Mucosa of descending colon (tissue), 3 donors: ENCODE results near the gene MAP3K5. TPM values are rescaled to one million over a fixed set of nuclear protein-coding genes. Genes with fewer than 3 reads are reported as not detected.

ENCODE experiments used
- ATAC-seq: fragments of 200-7000 bp; cut with Tn5 transposase; one replicate; pipeline ENCODE4 v1.9.1; 2020; ENCODE audit warnings: mild to moderate bottlenecking, moderate library complexity
- DNase-seq, 3 donors: peaks; one replicate each; pipeline ENCODE4 v3.0.0-alpha.2; 2020
- H3K36me3 ChIP-seq: fragments of 200-600 bp; one replicate; pipeline ENCODE4 v1.8.0; 2021; ENCODE audit warnings: low read depth, mild to moderate bottlenecking
- H3K4me1 ChIP-seq: fragments of 200-600 bp; one replicate; pipeline ENCODE4 v1.8.0; 2021; ENCODE audit warnings: low read depth, mild to moderate bottlenecking
- H3K4me3 ChIP-seq: fragments of 200-600 bp; one replicate; pipeline ENCODE4 v1.8.0; 2021; ENCODE audit warnings: mild to moderate bottlenecking
- H3K9me3 ChIP-seq: fragments of 200-600 bp; one replicate; pipeline ENCODE4 v1.8.0; 2021; ENCODE audit warnings: mild to moderate bottlenecking
- intact Hi-C, 2 donors: fragments of 100-400 bp; cut with DNase I in 1 of 2; cut with micrococcal nuclease in 1 of 2; formaldehyde crosslinking; loops; one replicate each; pipeline versions ENCODE4 v1.11.0 to v1.11.1; 2022; cut with DNase I, micrococcal nuclease
- total RNA-seq, 3 donors: library from RNA; stranded (reverse); fragmentation: NEBNext Ultra II Directional in 2 of 3; extraction: Animal tissue kit (Norgen Biotek cat#: 25700) in 2 of 3; gene quantifications; one replicate each; pipeline versions ENCODE4 v1.2.1 to v1.2.4, GENCODE V29; 2021 to 2023
- TF ChIP-seq, protein P1 (sequence below): fragments of 200-600 bp; IDR thresholded peaks from one replicate; pipeline ENCODE4 v1.8.0; 2022; ENCODE audit warnings: antibody characterized with exemption, mild to moderate bottlenecking
- donor health status: DM: no; HTN: no; CAD: no; lungs with moderate emphysema.
- donor health status: DM: no; HTN: no; CAD: no.
- donor health status: DM: no; HTN: yes; CAD: no.

The MAP3K5 gene
- total RNA-seq, 3 donors from 2014 or later: 12.6 to 18.2 (median 16.3) TPM

DNA sequence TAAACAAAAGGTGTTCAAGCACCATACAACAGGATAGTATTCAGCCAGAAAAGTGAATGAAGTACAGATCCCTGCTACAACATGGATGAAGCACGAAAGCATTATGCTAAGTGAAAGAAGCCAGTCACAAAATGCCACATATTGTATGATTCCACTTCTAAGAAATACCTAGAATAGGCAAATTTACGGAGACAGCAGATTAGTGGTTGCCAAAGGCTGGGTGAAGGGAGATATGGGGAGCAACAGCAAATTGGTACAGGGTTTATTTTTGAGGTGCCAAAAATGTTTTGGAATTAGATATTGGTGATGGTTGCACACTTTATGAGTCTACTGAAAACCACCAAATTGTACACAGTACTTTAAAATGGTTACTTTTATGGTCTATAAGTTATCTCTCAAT, 23.2 kb downstream of the MAP3K5 start:
- DNase-seq: no peak
- TF ChIP-seq, protein P1, sequence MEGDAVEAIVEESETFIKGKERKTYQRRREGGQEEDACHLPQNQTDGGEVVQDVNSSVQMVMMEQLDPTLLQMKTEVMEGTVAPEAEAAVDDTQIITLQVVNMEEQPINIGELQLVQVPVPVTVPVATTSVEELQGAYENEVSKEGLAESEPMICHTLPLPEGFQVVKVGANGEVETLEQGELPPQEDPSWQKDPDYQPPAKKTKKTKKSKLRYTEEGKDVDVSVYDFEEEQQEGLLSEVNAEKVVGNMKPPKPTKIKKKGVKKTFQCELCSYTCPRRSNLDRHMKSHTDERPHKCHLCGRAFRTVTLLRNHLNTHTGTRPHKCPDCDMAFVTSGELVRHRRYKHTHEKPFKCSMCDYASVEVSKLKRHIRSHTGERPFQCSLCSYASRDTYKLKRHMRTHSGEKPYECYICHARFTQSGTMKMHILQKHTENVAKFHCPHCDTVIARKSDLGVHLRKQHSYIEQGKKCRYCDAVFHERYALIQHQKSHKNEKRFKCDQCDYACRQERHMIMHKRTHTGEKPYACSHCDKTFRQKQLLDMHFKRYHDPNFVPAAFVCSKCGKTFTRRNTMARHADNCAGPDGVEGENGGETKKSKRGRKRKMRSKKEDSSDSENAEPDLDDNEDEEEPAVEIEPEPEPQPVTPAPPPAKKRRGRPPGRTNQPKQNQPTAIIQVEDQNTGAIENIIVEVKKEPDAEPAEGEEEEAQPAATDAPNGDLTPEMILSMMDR: no peak
- intact Hi-C loops: no loop called here
- H3K4me1 ChIP-seq: peaks cover 3% of the 10 kb centered on the region
- H3K36me3 ChIP-seq: no peaks in the 10 kb centered on the region
- ATAC-seq: no peak
- H3K9me3 ChIP-seq: no peaks in the 10 kb centered on the region
- H3K4me3 ChIP-seq: no peak overlapping the region

DNA sequence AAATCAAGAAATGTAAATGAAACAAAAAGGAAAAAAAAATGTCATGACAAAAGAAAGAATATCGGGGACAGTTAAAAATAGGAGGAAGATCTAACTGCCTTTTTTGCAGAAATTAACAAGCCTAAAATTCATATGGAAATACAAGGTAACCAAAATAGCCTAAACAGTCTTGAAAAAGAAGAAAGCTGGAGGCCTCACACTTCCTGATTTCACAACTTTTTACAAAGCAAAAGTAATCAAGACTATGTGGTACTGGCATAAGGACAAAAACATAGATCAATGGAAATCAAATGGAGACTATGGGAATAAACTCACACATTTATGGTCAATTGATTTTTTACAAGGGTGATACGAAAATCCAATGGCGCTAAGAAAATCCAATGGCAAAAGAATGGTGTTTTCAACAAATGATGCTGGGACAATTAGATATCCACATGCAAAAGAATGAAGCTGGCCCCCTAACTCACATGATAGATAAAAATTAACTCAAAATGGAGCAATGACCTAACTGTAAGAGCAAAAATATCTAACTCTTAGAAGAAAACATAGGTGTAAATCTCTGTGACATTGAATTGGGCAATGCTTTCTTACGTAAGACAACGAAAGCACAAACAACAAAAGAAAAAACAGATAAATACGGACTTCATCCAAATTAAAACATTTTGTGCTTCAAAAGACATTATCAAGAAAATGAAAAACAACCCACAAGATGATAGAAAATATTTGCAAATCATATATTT, 24.5 kb downstream of the MAP3K5 start:
- TF ChIP-seq, protein P1: no peak
- H3K4me1 ChIP-seq: peaks cover 6% of the 10 kb centered on the region
- DNase-seq: no peak
- no peaks in the 10 kb centered on the region for H3K9me3 ChIP-seq
- no peak overlapping the region for H3K4me3 ChIP-seq
- H3K36me3 ChIP-seq: no peaks in the 10 kb centered on the region
- intact Hi-C loops: no loop called here
- peak; percentile 41 for ATAC-seq

DNA sequence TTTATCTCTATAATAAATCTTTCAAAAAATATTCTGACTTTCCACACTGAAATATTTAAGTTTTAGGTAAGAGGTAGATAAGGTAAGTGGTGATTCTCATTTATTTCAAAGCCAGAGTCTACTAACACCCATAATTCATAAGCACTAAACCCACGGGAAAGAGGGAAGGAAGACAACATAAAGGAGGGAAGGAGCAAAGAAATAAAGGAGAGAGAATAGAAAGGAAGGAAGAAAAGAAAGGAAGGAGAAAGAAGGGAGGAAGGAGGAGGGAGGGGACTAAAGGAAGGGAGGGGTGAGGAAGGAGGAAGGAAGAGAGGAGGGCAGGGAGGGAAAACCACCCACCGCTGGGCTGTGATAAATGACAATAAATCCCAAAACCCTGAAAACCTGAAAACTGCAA, 25.2 kb downstream of the MAP3K5 start:
- Histone ChIP-seq H3K9me3 (no peaks in the 10 kb centered on the region), H3K4me1 (peaks cover 12% of the 10 kb centered on the region), H3K4me3 (no peak overlapping the region), H3K36me3 (no peaks in the 10 kb centered on the region)
- intact Hi-C loops: no loop called here
- DNase-seq (no peak), ATAC-seq (no peak)
- TF ChIP-seq, protein P1: no peak

DNA sequence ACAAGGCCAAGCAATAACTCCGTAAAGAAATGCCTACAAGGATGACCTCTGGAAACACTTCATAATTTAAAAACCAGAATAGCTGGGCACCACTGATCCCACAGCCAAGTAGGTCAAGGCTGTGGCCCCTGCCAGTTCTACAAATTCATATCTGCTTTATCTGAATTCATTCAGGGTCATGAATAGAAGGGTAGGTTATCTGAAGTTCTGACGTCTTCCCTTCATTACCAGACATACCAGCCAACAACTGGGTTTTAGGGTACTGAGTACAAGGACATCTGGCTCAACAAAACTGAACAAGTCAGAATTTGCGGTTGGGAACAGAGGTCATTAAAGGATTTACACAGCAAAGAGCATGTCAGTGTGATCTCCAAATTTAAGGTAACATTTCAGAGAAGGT, 26.0 kb downstream of the MAP3K5 start:
- H3K9me3 ChIP-seq: no peaks in the 10 kb centered on the region
- TF ChIP-seq, protein P1: no peak
- no peaks in the 10 kb centered on the region for H3K36me3 ChIP-seq
- DNase-seq (no peak), ATAC-seq (no peak)
- intact Hi-C loops: no loop called here
- H3K4me3 ChIP-seq: no peak overlapping the region
- peaks cover 18% of the 10 kb centered on the region for H3K4me1 ChIP-seq

DNA sequence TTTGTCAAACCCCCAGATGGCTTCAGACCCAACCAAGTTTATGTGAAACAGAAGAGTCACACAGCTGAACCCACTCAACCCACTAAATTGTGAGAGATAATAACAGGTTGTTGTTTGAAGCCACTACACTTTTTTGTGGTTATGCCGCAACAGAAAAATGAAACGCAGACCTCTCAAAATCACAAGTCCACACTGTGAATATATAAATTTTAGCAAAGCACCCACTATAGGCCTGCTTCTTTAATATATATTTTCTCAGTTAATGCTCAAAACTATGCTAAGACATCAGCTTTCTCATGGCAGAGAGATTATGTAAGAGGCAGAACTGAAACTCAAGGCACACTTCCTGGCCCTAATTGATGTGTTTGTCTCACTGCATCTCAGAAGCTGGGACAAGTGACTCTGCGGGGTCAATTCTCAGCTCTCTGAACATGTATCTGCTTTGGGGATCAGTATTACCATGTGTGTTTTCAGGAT, 27.7 kb downstream of the MAP3K5 start:
- H3K4me3 ChIP-seq: no peak overlapping the region
- intact Hi-C loops: no loop called here
- H3K4me1 ChIP-seq: peaks cover 25% of the 10 kb centered on the region
- no peaks in the 10 kb centered on the region for H3K36me3 ChIP-seq
- DNase-seq (no peak), ATAC-seq (peak; percentile 53)
- H3K9me3 ChIP-seq: no peaks in the 10 kb centered on the region
- TF ChIP-seq, protein P1: no peak
